Measurements from ENCODE around the gene ITPR3. TPM values are rescaled to one million over a fixed set of nuclear protein-coding genes. Genes with fewer than 3 reads are reported as not detected.
"Not testable (repeated sequence)": the region's sequence is repeated elsewhere in the genome, so short reads cannot be mapped to it uniquely, and the experiment has no call there.

Gene ITPR3
- total and polyA plus RNA-seq, 8 donors: 14.1 to 149 (median 65.6) TPM

- DNase-seq: peak; percentile 46 to 72
- H3K27ac ChIP-seq: peak overlapping the region; percentile 1 to 71 (median 52)
Measured at GRCh38 chr6:33630014-33630413, 8.9 kb downstream of the ITPR3 start.

GRCh38 chr6:33631521-33631920 is 10.4 kb downstream of the ITPR3 start:
- intact Hi-C loops (cut with DNase I; ENCODE audit: low total_unique reads): loop anchor here (10.0 kb wide), 1 partner anchor 47 kb away; the partner anchor contains the start of gene BAK1
- not testable (repeated sequence) for H3K9me3 ChIP-seq, DNase-seq, H3K4me3 ChIP-seq, H3K36me3 ChIP-seq
- Histone ChIP-seq H3K4me1 (peaks cover 57 to 94% (median 78%) of the 10 kb centered on the region in 4 donors), H3K27ac (peak overlapping the region in 3 of 5 donors; percentile 71 to 80 (median 76)), H3K27me3 (peaks cover 0 to 20% (median 0%) of the 10 kb centered on the region in 3 donors)
- WGBS, 5 donors: 92 to 96% (median 94%) methylated on average over 13 of the region's 13 CpGs

More at GRCh38 chr6:33630014-33630413, 8.9 kb downstream of the ITPR3 start:
- WGBS, 5 donors: 40 to 69% (median 52%) methylated on average over 10 of the region's 10 CpGs
- Histone ChIP-seq H3K27me3 (peaks cover 0 to 20% (median 0%) of the 10 kb centered on the region in 3 donors), H3K9me3 (no peaks in the 10 kb centered on the region), H3K4me1 (peaks cover 49 to 97% (median 70%) of the 10 kb centered on the region in 4 donors), H3K36me3 (peaks cover 0 to 12% (median 0%) of the 10 kb centered on the region in 4 donors), H3K4me3 (no peak overlapping the region)
- intact Hi-C loops (cut with DNase I; ENCODE audit: low total_unique reads): loop anchor here (10.0 kb wide), 1 partner anchor 45 kb away; the partner anchor contains the start of gene BAK1
- TF ChIP-seq CTCF (IDR thresholded peaks at IDR 0.05): no peak

- peak in 1 of 2 donors; percentile 38 for DNase-seq
- 52 to 75% (median 54%) methylated on average over 4 of the region's 4 CpGs for WGBS, 5 donors
- Histone ChIP-seq H3K36me3 (no peaks in the 10 kb centered on the region), H3K4me3 (peak overlapping the region in 1 of 4 donors; percentile 49), H3K27ac (peak overlapping the region; percentile 28 to 84 (median 79)), H3K4me1 (peaks cover 57 to 94% (median 80%) of the 10 kb centered on the region in 4 donors), H3K9me3 (no peaks in the 10 kb centered on the region), H3K27me3 (peaks cover 0 to 20% (median 0%) of the 10 kb centered on the region in 3 donors)
- intact Hi-C loops (cut with DNase I; ENCODE audit: low total_unique reads): loop anchor here (10.0 kb wide), 1 partner anchor 47 kb away; the partner anchor contains the start of gene BAK1
- TF ChIP-seq EP300 (IDR thresholded peaks at IDR 0.05) (no peak), POLR2AphosphoS5 (IDR thresholded peaks at IDR 0.05) (no peak), CTCF (IDR thresholded peaks at IDR 0.05) (no peak), POLR2A (IDR thresholded peaks at IDR 0.05) (no peak)
Measured at GRCh38 chr6:33631971-33632557, 10.9 kb downstream of the ITPR3 start.

- H3K27ac ChIP-seq: peak overlapping the region; percentile 76 to 84 (median 80)
- H3K4me3 ChIP-seq: peak overlapping the region in 1 of 4 donors; percentile 49
- intact Hi-C loops (cut with DNase I; ENCODE audit: low total_unique reads): loop anchor here (10.0 kb wide), 1 partner anchor 48 kb away; the partner anchor contains the start of gene BAK1
- H3K9me3 ChIP-seq: no peaks in the 10 kb centered on the region
- no peak for TF ChIP-seq POLR2A (IDR thresholded peaks at IDR 0.05)
- peak in 5 of 7 experiments; percentile 27 to 57 (median 40) for TF ChIP-seq CTCF (IDR thresholded peaks at IDR 0.05)
- 45 to 60% (median 56%) methylated on average over 6 of the region's 6 CpGs for whole genome bisulfite sequencing, 5 donors
- no peaks in the 10 kb centered on the region for H3K36me3 ChIP-seq
- peaks cover 0 to 20% (median 0%) of the 10 kb centered on the region in 3 donors for H3K27me3 ChIP-seq
- peaks cover 56 to 94% (median 80%) of the 10 kb centered on the region in 4 donors for H3K4me1 ChIP-seq
- peak; percentile 45 to 81 for DNase-seq
Measured at GRCh38 chr6:33632558-33633039, 11.5 kb downstream of the ITPR3 start.
